Left ventricle myocardium superior (tissue), 1 donor: ENCODE measurements around the gene PCDHB5. TPM values are rescaled to one million over a fixed set of nuclear protein-coding genes. Genes with fewer than 3 reads are reported as not detected.

Source experiments
- total RNA-seq: library from RNA; stranded (reverse); fragmentation: NEBNext Ultra II Directional; extraction: Animal tissue kit (Norgen Biotek cat#: 25700); gene quantifications from one replicate; pipeline ENCODE4 v1.2.1, GENCODE V29; 2021
- donor health status: DM: no; HTN: yes; CAD: no; lungs with severe emphysema.

Gene PCDHB5
- total RNA-seq, 1 donor from 2014 or later = 3.1 TPM

Other genes starting within 250 kb of the PCDHB5 start
- gene PCDHAC1, start 208.9 kb upstream of the PCDHB5 start, total RNA-seq = 0.10 TPM
- 0.10 TPM for gene PCDHAC2, start 168.7 kb upstream of the PCDHB5 start, total RNA-seq
- not detected for gene PCDHB1, start 83.8 kb upstream of the PCDHB5 start, total RNA-seq
- gene PCDHB2, start 40.6 kb upstream of the PCDHB5 start, total RNA-seq = 2.2 TPM
- gene PCDHB3, start 34.7 kb upstream of the PCDHB5 start, total RNA-seq = 0.99 TPM
- gene PCDHB4, start 13.4 kb upstream of the PCDHB5 start, total RNA-seq = 1.5 TPM
- gene PCDHB6, start 14.9 kb downstream of the PCDHB5 start, total RNA-seq = 0.32 TPM
- 0.77 TPM for gene PCDHB7, start 37.4 kb downstream of the PCDHB5 start, total RNA-seq
- 1.8 TPM for gene PCDHB8, start 42.6 kb downstream of the PCDHB5 start, total RNA-seq
- gene PCDHB16, start 47.2 kb downstream of the PCDHB5 start, total RNA-seq = 2.7 TPM
- gene PCDHB9, start 52.0 kb downstream of the PCDHB5 start, total RNA-seq = 0.59 TPM
- 0.64 TPM for gene PCDHB10, start 57.1 kb downstream of the PCDHB5 start, total RNA-seq
- 0.74 TPM for gene PCDHB11, start 64.4 kb downstream of the PCDHB5 start, total RNA-seq
- gene PCDHB12, start 73.5 kb downstream of the PCDHB5 start, total RNA-seq = 1.3 TPM
- gene PCDHB13, start 78.7 kb downstream of the PCDHB5 start, total RNA-seq = 1.7 TPM
- gene PCDHB14, start 88.1 kb downstream of the PCDHB5 start, total RNA-seq = 2.5 TPM
- gene PCDHB15, start 110.2 kb downstream of the PCDHB5 start, total RNA-seq = 2.6 TPM
- not detected for gene SLC25A2, start 168.8 kb downstream of the PCDHB5 start, total RNA-seq
- gene TAF7, start 185.6 kb downstream of the PCDHB5 start, total RNA-seq = 106 TPM
- 3.0 TPM for gene PCDHGA1, start 195.3 kb downstream of the PCDHB5 start, total RNA-seq
- gene PCDHGA2, start 203.6 kb downstream of the PCDHB5 start, total RNA-seq = 6.0 TPM
- 12.1 TPM for gene PCDHGA3, start 208.6 kb downstream of the PCDHB5 start, total RNA-seq
- 7.1 TPM for gene PCDHGB1, start 214.9 kb downstream of the PCDHB5 start, total RNA-seq
- 8.4 TPM for gene PCDHGA4, start 219.8 kb downstream of the PCDHB5 start, total RNA-seq
- gene PCDHGB2, start 224.8 kb downstream of the PCDHB5 start, total RNA-seq = 8.7 TPM
- 5.3 TPM for gene PCDHGA5, start 229.0 kb downstream of the PCDHB5 start, total RNA-seq
- 7.2 TPM for gene PCDHGB3, start 235.0 kb downstream of the PCDHB5 start, total RNA-seq
- 5.7 TPM for gene PCDHGA6, start 238.7 kb downstream of the PCDHB5 start, total RNA-seq
- 7.0 TPM for gene PCDHGA7, start 247.5 kb downstream of the PCDHB5 start, total RNA-seq